K562 (cell line): Measurements from ENCODE around the gene CD55. TPM values are rescaled to one million over a fixed set of nuclear protein-coding genes. Genes with fewer than 3 reads are reported as not detected.

Experiments used
- CTBP1 ChIP-seq: fragments of 450-650 bp; IDR thresholded peaks from 2 replicates; pipeline ENCODE4 v1.6.1; 2016; ENCODE audit warnings: borderline replicate concordance
- HNRNPH1 ChIP-seq: fragments of 200-400 bp; formaldehyde crosslinking; optimal IDR thresholded peaks from 2 replicates; pipeline ENCODE3; 2017; ENCODE audit warnings: low read depth, mild to moderate bottlenecking, low read length, moderate library complexity
- TAF7 ChIP-seq: fragments of 450-650 bp; IDR thresholded peaks from 2 replicates; pipeline ENCODE4 v1.6.1; 2016; ENCODE audit warnings: missing genetic modification characterization, missing compliant biosample characterization
- TAL1 ChIP-seq: fragments of 450-650 bp; IDR thresholded peaks from 2 replicates; pipeline ENCODE4 v1.6.1; 2016; ENCODE audit warnings: mild to moderate bottlenecking
- ZNF140 ChIP-seq: fragments of 250-450 bp; sonication (Bioruptor Pico); IDR thresholded peaks from 2 replicates; pipeline ENCODE4 v1.8.0; 2021; ENCODE audit warnings: moderate library complexity, mild to moderate bottlenecking, inconsistent platforms
- ZNF347 ChIP-seq: fragments of 450-650 bp; formaldehyde crosslinking; IDR thresholded peaks from 2 replicates; pipeline ENCODE4 v1.4.0; 2020; ENCODE audit warnings: low read depth, mild to moderate bottlenecking, moderate library complexity
- ZNF444 ChIP-seq: fragments of 250-450 bp; sonication (Bioruptor Pico); IDR thresholded peaks from 2 replicates; pipeline ENCODE4 v1.4.0; 2020; ENCODE audit warnings: mild to moderate bottlenecking, moderate library complexity
- ZNF785 ChIP-seq: fragments of 250-450 bp; sonication (Bioruptor Pico); IDR thresholded peaks from 2 replicates; pipeline ENCODE4 v1.4.0; 2020; ENCODE audit warnings: mild to moderate bottlenecking
- polyA plus RNA-seq, 8 experiments: library from polyadenylated mRNA; depleted of rRNA in 4 of 8; stranded (reverse) in 5 of 8; unstranded in 3 of 8; fragments of >200 nt; fragmentation: Nextera tagmentation in 2 of 8; fragmentation: Illumina TruSeq in 1 of 8; extraction: Ambion mirVana in 2 of 8; extraction: Trizol in 1 of 8; gene quantifications; 2 replicates each; pipeline versions ENCODE4 v1.2.1 to v1.2.3, GENCODE V29; 2011 to 2014; ENCODE audit warnings: inconsistent platforms in 1 of 8, missing spikeins in 1 of 8
- total RNA-seq, 7 experiments: library from RNA; depleted of rRNA in 6 of 7; stranded (reverse); fragments of >200 nt in 6 of 7; fragmentation: Illumina TruSeq in 2 of 7; extraction: Trizol in 2 of 7; gene quantifications; 2 replicates each; pipeline versions ENCODE4 v1.2.1 to v1.2.3, GENCODE V29; 2011 to 2021; ENCODE audit warnings: low replicate concordance in 1 of 7
- TF ChIP-seq, protein P1 (sequence below): fragments of 450-650 bp; IDR thresholded peaks from 2 replicates; pipeline ENCODE4 v1.6.1; 2018; ENCODE audit not compliant: partially characterized antibody
- TF ChIP-seq, protein P2 (sequence below): IDR thresholded peaks from 2 replicates; pipeline ENCODE4 v1.6.1; 2012; ENCODE audit warnings: low read depth, low read length, improper control_type of control experiment, borderline replicate concordance
- TF ChIP-seq, protein P3 (sequence below), 2 experiments: IDR thresholded peaks; 2 replicates each; pipeline ENCODE4 v1.6.1; 2011; ENCODE audit warnings: borderline replicate concordance in 1 of 2, control low read depth in 1 of 2, low read depth in 1 of 2, low read length in 1 of 2, mild to moderate bottlenecking in 1 of 2, mixed read lengths in 1 of 2, moderate library complexity in 1 of 2; ENCODE audit not compliant: insufficient read depth in 1 of 2, insufficient read length in 1 of 2, poor library complexity in 1 of 2, severe bottlenecking in 1 of 2; ENCODE audit errors: extremely low read depth in 1 of 2
- TF ChIP-seq, protein P4 (sequence below): sonication (generic); formaldehyde crosslinking; IDR thresholded peaks from 2 replicates; pipeline ENCODE4 v1.8.0; 2022; ENCODE audit warnings: missing genetic modification reagents, mild to moderate bottlenecking, borderline replicate concordance

The CD55 gene
- total and polyA plus RNA-seq, 9 of the 15 experiments (the other 6 are each of a cell fraction or from before 2014, with no cell fraction given) = 17.7 to 150 (median 97.0) TPM

DNA sequence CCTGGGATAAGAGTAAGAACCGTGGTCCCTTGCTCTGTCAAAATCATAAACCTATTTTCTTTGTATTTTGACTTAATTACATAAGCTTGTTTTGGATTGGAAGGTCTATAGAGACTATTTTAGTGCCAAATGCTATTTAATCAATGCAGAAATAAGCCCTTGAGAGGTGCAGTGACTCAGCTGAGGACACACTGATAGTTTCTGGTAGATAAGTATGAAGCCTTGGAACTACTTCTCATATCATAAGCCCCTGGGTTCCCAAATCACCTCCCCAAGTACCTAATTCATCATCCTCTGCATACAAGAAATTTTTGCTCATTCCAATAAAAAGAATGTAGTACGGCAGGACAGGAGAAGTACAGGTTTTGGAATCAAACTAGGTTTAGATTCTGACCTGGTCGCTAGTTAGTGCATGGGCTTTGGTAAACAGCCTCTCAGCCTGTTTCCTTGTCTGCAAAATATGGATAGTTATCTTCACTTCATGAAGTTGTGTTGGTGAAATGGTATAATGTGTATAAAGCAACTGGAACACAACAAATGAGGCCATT lies 3.3 kb upstream of the CD55 start (continued):
- TF ChIP-seq, protein P1, sequence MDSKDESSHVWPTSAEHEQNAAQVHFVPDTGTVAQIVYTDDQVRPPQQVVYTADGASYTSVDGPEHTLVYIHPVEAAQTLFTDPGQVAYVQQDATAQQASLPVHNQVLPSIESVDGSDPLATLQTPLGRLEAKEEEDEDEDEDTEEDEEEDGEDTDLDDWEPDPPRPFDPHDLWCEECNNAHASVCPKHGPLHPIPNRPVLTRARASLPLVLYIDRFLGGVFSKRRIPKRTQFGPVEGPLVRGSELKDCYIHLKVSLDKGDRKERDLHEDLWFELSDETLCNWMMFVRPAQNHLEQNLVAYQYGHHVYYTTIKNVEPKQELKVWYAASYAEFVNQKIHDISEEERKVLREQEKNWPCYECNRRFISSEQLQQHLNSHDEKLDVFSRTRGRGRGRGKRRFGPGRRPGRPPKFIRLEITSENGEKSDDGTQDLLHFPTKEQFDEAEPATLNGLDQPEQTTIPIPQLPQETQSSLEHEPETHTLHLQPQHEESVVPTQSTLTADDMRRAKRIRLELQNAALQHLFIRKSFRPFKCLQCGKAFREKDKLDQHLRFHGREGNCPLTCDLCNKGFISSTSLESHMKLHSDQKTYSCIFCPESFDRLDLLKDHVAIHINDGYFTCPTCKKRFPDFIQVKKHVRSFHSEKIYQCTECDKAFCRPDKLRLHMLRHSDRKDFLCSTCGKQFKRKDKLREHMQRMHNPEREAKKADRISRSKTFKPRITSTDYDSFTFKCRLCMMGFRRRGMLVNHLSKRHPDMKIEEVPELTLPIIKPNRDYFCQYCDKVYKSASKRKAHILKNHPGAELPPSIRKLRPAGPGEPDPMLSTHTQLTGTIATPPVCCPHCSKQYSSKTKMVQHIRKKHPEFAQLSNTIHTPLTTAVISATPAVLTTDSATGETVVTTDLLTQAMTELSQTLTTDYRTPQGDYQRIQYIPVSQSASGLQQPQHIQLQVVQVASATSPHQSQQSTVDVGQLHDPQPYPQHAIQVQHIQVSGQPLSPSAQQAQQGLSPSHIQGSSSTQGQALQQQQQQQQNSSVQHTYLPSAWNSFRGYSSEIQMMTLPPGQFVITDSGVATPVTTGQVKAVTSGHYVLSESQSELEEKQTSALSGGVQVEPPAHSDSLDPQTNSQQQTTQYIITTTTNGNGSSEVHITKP = no peak
- TF ChIP-seq TAL1 (no peak), ZNF785 (no peak), CTBP1 (no peak), TAF7 (tag) (no peak), ZNF347 (CRISPR knock-in tag) (no peak), ZNF444 (CRISPR knock-in tag) (no peak), ZNF140 (CRISPR knock-in tag) (no peak), HNRNPH1 (no peak)
- TF ChIP-seq, protein P2, sequence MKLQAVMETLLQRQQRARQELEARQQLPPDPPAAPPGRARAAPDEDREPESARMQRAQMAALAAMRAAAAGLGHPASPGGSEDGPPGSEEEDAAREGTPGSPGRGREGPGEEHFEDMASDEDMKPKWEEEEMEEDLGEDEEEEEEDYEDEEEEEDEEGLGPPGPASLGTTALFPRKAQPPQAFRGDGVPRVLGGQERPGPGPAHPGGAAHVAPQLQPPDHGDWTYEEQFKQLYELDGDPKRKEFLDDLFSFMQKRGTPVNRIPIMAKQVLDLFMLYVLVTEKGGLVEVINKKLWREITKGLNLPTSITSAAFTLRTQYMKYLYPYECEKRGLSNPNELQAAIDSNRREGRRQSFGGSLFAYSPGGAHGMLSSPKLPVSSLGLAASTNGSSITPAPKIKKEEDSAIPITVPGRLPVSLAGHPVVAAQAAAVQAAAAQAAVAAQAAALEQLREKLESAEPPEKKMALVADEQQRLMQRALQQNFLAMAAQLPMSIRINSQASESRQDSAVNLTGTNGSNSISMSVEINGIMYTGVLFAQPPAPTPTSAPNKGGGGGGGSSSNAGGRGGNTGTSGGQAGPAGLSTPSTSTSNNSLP = peak; percentile 86; the same call in 1 of the 2 replicates
- TF ChIP-seq, protein P3, sequence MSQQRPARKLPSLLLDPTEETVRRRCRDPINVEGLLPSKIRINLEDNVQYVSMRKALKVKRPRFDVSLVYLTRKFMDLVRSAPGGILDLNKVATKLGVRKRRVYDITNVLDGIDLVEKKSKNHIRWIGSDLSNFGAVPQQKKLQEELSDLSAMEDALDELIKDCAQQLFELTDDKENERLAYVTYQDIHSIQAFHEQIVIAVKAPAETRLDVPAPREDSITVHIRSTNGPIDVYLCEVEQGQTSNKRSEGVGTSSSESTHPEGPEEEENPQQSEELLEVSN (IDR thresholded peaks at IDR 0.05; ENCODE audit: borderline replicate concordance in 1 of 2, extremely low read depth in 1 of 2, insufficient read depth in 1 of 2, insufficient read length in 1 of 2, low read depth in 1 of 2, low read length in 1 of 2, poor library complexity in 1 of 2, severe bottlenecking in 1 of 2) = no peak
- TF ChIP-seq, protein P4, sequence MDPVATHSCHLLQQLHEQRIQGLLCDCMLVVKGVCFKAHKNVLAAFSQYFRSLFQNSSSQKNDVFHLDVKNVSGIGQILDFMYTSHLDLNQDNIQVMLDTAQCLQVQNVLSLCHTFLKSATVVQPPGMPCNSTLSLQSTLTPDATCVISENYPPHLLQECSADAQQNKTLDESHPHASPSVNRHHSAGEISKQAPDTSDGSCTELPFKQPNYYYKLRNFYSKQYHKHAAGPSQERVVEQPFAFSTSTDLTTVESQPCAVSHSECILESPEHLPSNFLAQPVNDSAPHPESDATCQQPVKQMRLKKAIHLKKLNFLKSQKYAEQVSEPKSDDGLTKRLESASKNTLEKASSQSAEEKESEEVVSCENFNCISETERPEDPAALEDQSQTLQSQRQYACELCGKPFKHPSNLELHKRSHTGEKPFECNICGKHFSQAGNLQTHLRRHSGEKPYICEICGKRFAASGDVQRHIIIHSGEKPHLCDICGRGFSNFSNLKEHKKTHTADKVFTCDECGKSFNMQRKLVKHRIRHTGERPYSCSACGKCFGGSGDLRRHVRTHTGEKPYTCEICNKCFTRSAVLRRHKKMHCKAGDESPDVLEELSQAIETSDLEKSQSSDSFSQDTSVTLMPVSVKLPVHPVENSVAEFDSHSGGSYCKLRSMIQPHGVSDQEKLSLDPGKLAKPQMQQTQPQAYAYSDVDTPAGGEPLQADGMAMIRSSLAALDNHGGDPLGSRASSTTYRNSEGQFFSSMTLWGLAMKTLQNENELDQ (CRISPR knock-in tag) = no peak
